K562 (cell line): ENCODE measurements around the gene RNASE7. TPM values are rescaled to one million over a fixed set of nuclear protein-coding genes. Genes with fewer than 3 reads are reported as not detected.
A peak's percentile ranks its signal among the peaks of the same experiment; 100 is the strongest.

Experiments
- BACH1 ChIP-seq: fragments of 200-800 bp; sonication (Bioruptor generic); IDR thresholded peaks from 2 replicates; pipeline ENCODE4 v1.6.1; 2016; ENCODE audit warnings: missing genetic modification characterization, missing compliant biosample characterization
- CBFA2T3 ChIP-seq: fragments of 450-650 bp; IDR thresholded peaks from 2 replicates; pipeline ENCODE4 v1.6.1; 2017
- CEBPB ChIP-seq: fragments of 450-650 bp; IDR thresholded peaks from 2 replicates; pipeline ENCODE4 v1.6.1; 2016; ENCODE audit warnings: missing genetic modification characterization, missing compliant biosample characterization
- CREB3L1 ChIP-seq: fragments of 450-650 bp; IDR thresholded peaks from 2 replicates; pipeline ENCODE4 v1.6.1; 2014; ENCODE audit warnings: low read depth, mild to moderate bottlenecking, moderate library complexity, borderline replicate concordance
- DACH1 ChIP-seq: fragments of 450-650 bp; IDR thresholded peaks from 2 replicates; pipeline ENCODE4 v1.6.1; 2018; ENCODE audit not compliant: partially characterized antibody
- DPF2 ChIP-seq: fragments of 450-650 bp; IDR thresholded peaks from 2 replicates; pipeline ENCODE4 v1.6.1; 2016
- E2F3 ChIP-seq: fragments of 250-450 bp; sonication (Bioruptor Pico); IDR thresholded peaks from 2 replicates; pipeline ENCODE4 v1.4.0; 2020; ENCODE audit warnings: mild to moderate bottlenecking
- ETV1 ChIP-seq: fragments of 450-650 bp; conservative IDR thresholded peaks from 2 replicates; pipeline ENCODE4 v1.6.1; 2016; ENCODE audit warnings: missing genetic modification characterization, control low read depth, low read depth, missing compliant biosample characterization
- HDAC2 ChIP-seq: fragments of 450-650 bp; IDR thresholded peaks from 2 replicates; pipeline ENCODE4 v1.6.1; 2016; ENCODE audit warnings: mild to moderate bottlenecking
- HMG20A ChIP-seq: fragments of 450-650 bp; formaldehyde crosslinking; conservative IDR thresholded peaks from 2 replicates; pipeline ENCODE4 v1.4.0; 2020; ENCODE audit warnings: mild to moderate bottlenecking, mixed read lengths
- LARP7 ChIP-seq: fragments of 450-650 bp; IDR thresholded peaks from 2 replicates; pipeline ENCODE4 v1.6.1; 2016
- NFIC ChIP-seq: fragments of 450-650 bp; IDR thresholded peaks from 2 replicates; pipeline ENCODE4 v1.6.1; 2017; ENCODE audit warnings: mild to moderate bottlenecking, inconsistent platforms
- NR2C2 ChIP-seq, 2 experiments: fragments of 200-800 bp in 1 of 2; sonication (Bioruptor generic) in 1 of 2; sonication (generic) in 1 of 2; formaldehyde crosslinking in 1 of 2; IDR thresholded peaks; 2 replicates each; pipeline versions ENCODE4 v1.6.1 to v1.8.0; 2016 to 2022; ENCODE audit warnings: mild to moderate bottlenecking in 1 of 2, missing compliant biosample characterization in 1 of 2, missing genetic modification characterization in 1 of 2, missing genetic modification reagents in 1 of 2
- RBBP5 ChIP-seq: fragments of 200-600 bp; sonication (generic); IDR thresholded peaks from 2 replicates; pipeline ENCODE4 v1.6.1; 2012; ENCODE audit warnings: borderline replicate concordance, mild to moderate bottlenecking, low read length, control low read depth, inconsistent platforms; ENCODE audit not compliant: insufficient read depth, poor library complexity, severe bottlenecking
- RBM22 ChIP-seq: fragments of 200-400 bp; formaldehyde crosslinking; IDR thresholded peaks from 2 replicates; pipeline ENCODE4 v1.6.1; 2018; ENCODE audit warnings: low read length, low read depth; ENCODE audit not compliant: poor library complexity, severe bottlenecking
- SMAD1 ChIP-seq: fragments of 150-350 bp; IDR thresholded peaks from 2 replicates; pipeline ENCODE4 v1.6.1; 2014; ENCODE audit warnings: low read length, low read depth; ENCODE audit not compliant: partially characterized antibody
- SMAD4 ChIP-seq: fragments of 250-450 bp; sonication (Bioruptor Pico); conservative IDR thresholded peaks from 2 replicates; pipeline ENCODE4 v1.8.0; 2021; ENCODE audit warnings: inconsistent platforms, mild to moderate bottlenecking, moderate library complexity
- SMARCA4 ChIP-seq: fragments of 450-650 bp; IDR thresholded peaks from 2 replicates; pipeline ENCODE4 v1.6.1; 2016
- SNRNP70 ChIP-seq: fragments of 200-400 bp; formaldehyde crosslinking; optimal IDR thresholded peaks from 2 replicates; pipeline ENCODE3; 2017; ENCODE audit warnings: low read depth, low read length
- SOX6 ChIP-seq: fragments of 450-650 bp; IDR thresholded peaks from 2 replicates; pipeline ENCODE4 v1.6.1; 2014; ENCODE audit warnings: mild to moderate bottlenecking
- TEAD2 ChIP-seq: fragments of 450-650 bp; IDR thresholded peaks from 2 replicates; pipeline ENCODE4 v1.6.1; 2016; ENCODE audit warnings: missing genetic modification characterization, control low read depth, missing compliant biosample characterization
- YY1 ChIP-seq, 3 experiments: IDR thresholded peaks; 2 replicates each; pipeline ENCODE4 v1.6.1; 2011; ENCODE audit warnings: low read length in 2 of 3, mild to moderate bottlenecking in 2 of 3, moderate library complexity in 2 of 3, borderline replicate concordance in 1 of 3, control low read depth in 1 of 3, low read depth in 1 of 3; ENCODE audit not compliant: insufficient read depth in 3 of 3, insufficient replicate concordance in 2 of 3, control insufficient read depth in 1 of 3, insufficient read length in 1 of 3; ENCODE audit errors: extremely low read depth in 1 of 3
- ZNF133 ChIP-seq: fragments of 250-450 bp; sonication (Bioruptor Pico); IDR thresholded peaks from 2 replicates; pipeline ENCODE4 v1.4.0; 2020; ENCODE audit warnings: mild to moderate bottlenecking
- ZNF165 ChIP-seq: fragments of 250-450 bp; sonication (Bioruptor Pico); IDR thresholded peaks from 2 replicates; pipeline ENCODE4 v1.4.0; 2020; ENCODE audit warnings: borderline replicate concordance
- ZNF592 ChIP-seq: fragments of 450-650 bp; IDR thresholded peaks from 2 replicates; pipeline ENCODE4 v1.6.1; 2017; ENCODE audit warnings: antibody characterized with exemption, mild to moderate bottlenecking
- polyA plus RNA-seq, 8 experiments: library from polyadenylated mRNA; depleted of rRNA in 4 of 8; stranded (reverse) in 5 of 8; unstranded in 3 of 8; fragments of >200 nt; fragmentation: Nextera tagmentation in 2 of 8; fragmentation: Illumina TruSeq in 1 of 8; extraction: Ambion mirVana in 2 of 8; extraction: Trizol in 1 of 8; gene quantifications; 2 replicates each; pipeline versions ENCODE4 v1.2.1 to v1.2.3, GENCODE V29; 2011 to 2014; ENCODE audit warnings: inconsistent platforms in 1 of 8, missing spikeins in 1 of 8
- total RNA-seq, 7 experiments: library from RNA; depleted of rRNA in 6 of 7; stranded (reverse); fragments of >200 nt in 6 of 7; fragmentation: Illumina TruSeq in 2 of 7; extraction: Trizol in 2 of 7; gene quantifications; 2 replicates each; pipeline versions ENCODE4 v1.2.1 to v1.2.3, GENCODE V29; 2011 to 2021; ENCODE audit warnings: low replicate concordance in 1 of 7

RNASE7 gene
- total and polyA plus RNA-seq, 9 of the 15 experiments (the other 6 are each of a cell fraction or from before 2014, with no cell fraction given) = not detected

GRCh38 chr14:21043974-21044618 lies 1.9 kb downstream of the RNASE7 start (continued):
- TF ChIP-seq CBFA2T3 = peak; percentile 35
- 0 out of 2 replicates have a peak, but pooled peaks have one; percentile 35 for TF ChIP-seq ZNF592
- peak; percentile 96 for TF ChIP-seq CEBPB (tag)
- peak; percentile 23 for TF ChIP-seq RBBP5
- TF ChIP-seq E2F3 = 0 out of 2 replicates have a peak, but pooled peaks have one; percentile 6
- TF ChIP-seq SMAD4 (CRISPR knock-in tag) = peak; percentile 15; the same call in 1 of the 2 replicates
- no peak for TF ChIP-seq LARP7
- peak; percentile 85 for TF ChIP-seq NFIC
- no peak for TF ChIP-seq HMG20A (CRISPR knock-in tag)
- no peak for TF ChIP-seq CREB3L1
- peak; percentile 19; the same call in 1 of the 2 replicates for TF ChIP-seq BACH1 (tag)
- TF ChIP-seq TEAD2 = no peak
- TF ChIP-seq SOX6 = peak; percentile 9; the same call in 1 of the 2 replicates
- no peak for TF ChIP-seq RBM22
- peak; percentile 49 for TF ChIP-seq SMARCA4
- no peak for TF ChIP-seq SNRNP70
- no peak for TF ChIP-seq ZNF133
- peak; percentile 21 for TF ChIP-seq DACH1
- TF ChIP-seq DPF2 = peak; percentile 71
- TF ChIP-seq NR2C2 (CRISPR knock-in tag; IDR thresholded peaks at IDR 0.05) = no peak
- TF ChIP-seq NR2C2 (tag; IDR thresholded peaks at IDR 0.05) = peak; percentile 80
- TF ChIP-seq ZNF165 = no peak
- TF ChIP-seq SMAD1 = no peak
- TF ChIP-seq HDAC2 = 0 out of 2 replicates have a peak, but pooled peaks have one; percentile 28
- no peak for TF ChIP-seq YY1 (IDR thresholded peaks at IDR 0.05; ENCODE audit: borderline replicate concordance in 1 of 3, control insufficient read depth in 1 of 3, extremely low read depth in 1 of 3, insufficient read depth in 3 of 3, insufficient read length in 1 of 3, insufficient replicate concordance in 2 of 3, low read depth in 1 of 3, low read length in 2 of 3)
- peak; percentile 96 for TF ChIP-seq ETV1 (tag)
